GM12873 (cell line): Measurements from ENCODE around the gene NDOR1.
A peak's percentile ranks its signal among the peaks of the same experiment; 100 is the strongest.

Experiments
- CTCF ChIP-seq: IDR thresholded peaks from 2 replicates; pipeline ENCODE4 v1.5.1; 2012; ENCODE audit warnings: low read depth, mild to moderate bottlenecking, moderate library complexity, low read length, control low read depth; ENCODE audit not compliant: insufficient read depth; ENCODE audit errors: missing control alignments

NDOR1 gene

GRCh38 chr9:137253717-137254623 lies 48.5 kb downstream of the NDOR1 start:
- no peak for TF ChIP-seq CTCF

- no peak for TF ChIP-seq CTCF
Measured at GRCh38 chr9:137254624-137255447, 49.3 kb downstream of the NDOR1 start, which contains the start of gene NELFB. Gene NELFB (plus strand): TSS chr9:137255327.

- TF ChIP-seq CTCF = no peak
Measured at GRCh38 chr9:137255448-137256114, 50.1 kb downstream of the NDOR1 start.

GRCh38 chr9:137256362-137256761 lies 50.9 kb downstream of the NDOR1 start:
- no peak for TF ChIP-seq CTCF

GRCh38 chr9:137256856-137257255 lies 51.4 kb downstream of the NDOR1 start:
- TF ChIP-seq CTCF = no peak

- TF ChIP-seq CTCF = peak; percentile 40
Measured at GRCh38 chr9:137262173-137262908, 56.8 kb downstream of the NDOR1 start.
